ENCODE measurements around the gene NTN4.
"Not testable (repeated sequence)": the region's sequence is repeated elsewhere in the genome, so short reads cannot be mapped to it uniquely, and the experiment has no call there.

GRCh38 chr12:95775466-95775865 is 15.1 kb downstream of the NTN4 start:
- TF ChIP-seq POLR2A (IDR thresholded peaks at IDR 0.05; ENCODE audit: low read length); GATA1 (IDR thresholded peaks at IDR 0.05; ENCODE audit: low read depth, low read length): not testable (repeated sequence)

Data from erythroblast (primary cell).